Jurkat, Clone E6-1 (cell line): Measurements from ENCODE around the gene SERTAD3.

Source experiments
- DNase-seq: peaks from one replicate; pipeline ENCODE4 v3.0.0-alpha.2; 2011; ENCODE audit warnings: low read depth, low spot score
- H3K4me3 ChIP-seq: 2 replicates; pipeline ENCODE4 v1.5.1; 2011; ENCODE audit warnings: mild to moderate bottlenecking, low read length, control low read depth, moderate library complexity

SERTAD3 gene

DNA sequence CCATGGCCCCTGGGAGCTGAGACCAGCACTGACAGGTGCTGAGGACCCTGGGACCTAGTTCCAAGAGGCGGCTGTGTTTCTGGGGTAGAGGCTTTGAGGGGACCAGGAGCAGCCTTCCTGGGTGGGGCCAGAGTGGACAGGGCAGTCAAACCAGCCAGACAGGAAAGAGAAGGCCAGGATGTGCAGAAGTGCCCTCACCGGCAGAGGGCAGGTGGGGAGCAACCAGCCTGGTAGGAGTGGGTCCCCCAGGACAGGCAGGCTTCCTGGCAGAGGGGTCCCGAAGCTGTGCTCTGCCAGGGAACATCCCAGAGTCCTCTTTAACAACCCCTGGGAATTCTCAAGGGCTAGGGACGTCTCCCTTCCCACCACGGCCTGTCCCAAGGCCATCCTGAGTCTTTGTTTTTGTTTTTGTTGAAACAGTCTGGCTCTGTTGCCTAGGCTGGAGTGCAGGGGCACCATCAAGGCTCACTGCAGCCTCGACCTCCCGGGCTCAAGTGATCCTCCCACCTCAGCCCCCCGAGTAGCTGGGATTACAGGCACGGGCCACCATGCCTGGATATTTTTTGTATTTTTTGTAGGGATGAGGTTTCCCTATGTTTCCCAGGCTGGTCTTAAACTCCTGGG is 51.1 kb downstream of the SERTAD3 start:
- no peak overlapping the region for H3K4me3 ChIP-seq
- DNase-seq: no peak

DNA sequence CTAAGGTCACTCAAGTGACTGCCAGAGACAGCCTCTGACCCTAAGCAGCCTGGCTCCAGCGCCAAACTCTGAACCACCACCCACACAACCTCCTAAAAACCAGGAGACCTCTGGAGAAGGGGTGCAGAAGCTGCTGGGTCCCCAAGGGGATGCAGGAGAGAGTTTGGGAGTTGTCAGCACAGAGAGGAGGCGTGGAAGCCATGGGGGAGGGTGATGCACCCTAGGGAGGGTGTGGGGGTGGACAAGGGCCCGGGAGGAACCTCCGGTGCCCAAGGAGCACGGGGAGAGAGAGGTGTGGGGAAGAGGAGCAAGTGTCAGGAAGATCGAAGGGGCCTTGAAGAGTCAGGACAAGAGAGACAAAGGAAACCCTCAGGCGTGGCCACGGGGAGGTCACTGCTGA is 52.0 kb downstream of the SERTAD3 start:
- H3K4me3 ChIP-seq: no peak overlapping the region
- DNase-seq: no peak
